HG03045 (cell line): ENCODE data around the gene ATP5F1D.

Experiments
- ATAC-seq: cut with Tn5 transposase; IDR thresholded peaks from one replicate; pipeline ENCODE4 v1.9.1; 2021; ENCODE audit warnings: mild to moderate bottlenecking, moderate library complexity; ENCODE audit not compliant: unreplicated experiment

Gene ATP5F1D

GRCh38 chr19:1220477-1220930 is 21.0 kb upstream of the ATP5F1D start:
- ATAC-seq, result no peak

- ATAC-seq, result no peak
Measured at GRCh38 chr19:1220976-1221903, 20.3 kb upstream of the ATP5F1D start.

GRCh38 chr19:1221904-1222255 is 19.7 kb upstream of the ATP5F1D start:
- ATAC-seq, result no peak

- no peak for ATAC-seq
Measured at GRCh38 chr19:1222394-1222793, 19.2 kb upstream of the ATP5F1D start.

GRCh38 chr19:1223018-1223855 is 18.3 kb upstream of the ATP5F1D start:
- ATAC-seq, result no peak

- ATAC-seq, result no peak
Measured at GRCh38 chr19:1224047-1224825, 17.3 kb upstream of the ATP5F1D start.

- ATAC-seq, result no peak
Measured at GRCh38 chr19:1224847-1225246, 16.7 kb upstream of the ATP5F1D start.

GRCh38 chr19:1225440-1226226 is 15.9 kb upstream of the ATP5F1D start:
- no peak for ATAC-seq

- no peak for ATAC-seq
Measured at GRCh38 chr19:1226227-1226518, 15.4 kb upstream of the ATP5F1D start.

- ATAC-seq, result no peak
Measured at GRCh38 chr19:1226522-1227303, 14.8 kb upstream of the ATP5F1D start.

GRCh38 chr19:1227304-1228054 is 14.1 kb upstream of the ATP5F1D start:
- ATAC-seq, result no peak

- ATAC-seq, result no peak
Measured at GRCh38 chr19:1228161-1228957, 13.2 kb upstream of the ATP5F1D start.

- ATAC-seq, result no peak
Measured at GRCh38 chr19:1229056-1229923, 12.3 kb upstream of the ATP5F1D start.

- no peak for ATAC-seq
Measured at GRCh38 chr19:1229924-1230782, 11.4 kb upstream of the ATP5F1D start.

- ATAC-seq, result no peak
Measured at GRCh38 chr19:1230783-1231489, 10.6 kb upstream of the ATP5F1D start.
